Muscle layer of duodenum (tissue), 2 donors: Measurements from ENCODE around the gene ERI3.

Source experiments
- H3K27ac ChIP-seq: one replicate; pipeline ENCODE4 v1.7.0; 2013; ENCODE audit warnings: mild to moderate bottlenecking, low read length
- H3K27me3 ChIP-seq: one replicate; pipeline ENCODE4 v1.7.0; 2013; ENCODE audit warnings: low read depth, mild to moderate bottlenecking, control low read depth, low read length
- H3K36me3 ChIP-seq, 2 donors: one replicate each; pipeline ENCODE4 v1.7.0; 2013; ENCODE audit warnings: low read length in 2 of 2, control low read depth in 1 of 2, mild to moderate bottlenecking in 1 of 2; ENCODE audit not compliant: insufficient read depth in 2 of 2, control insufficient read depth in 1 of 2
- H3K4me1 ChIP-seq, 2 donors: one replicate each; pipeline ENCODE4 v1.7.0; 2013; ENCODE audit warnings: low read length in 2 of 2, mild to moderate bottlenecking in 2 of 2, control low read depth in 1 of 2, moderate library complexity in 1 of 2; ENCODE audit not compliant: insufficient read depth in 2 of 2, control insufficient read depth in 1 of 2
- H3K4me3 ChIP-seq, 2 donors: one replicate each; pipeline ENCODE4 v1.7.0; 2013; ENCODE audit warnings: low read length in 2 of 2, low read depth in 1 of 2, mild to moderate bottlenecking in 1 of 2
- H3K9me3 ChIP-seq, 2 donors: one replicate each; pipeline ENCODE4 v1.7.0; 2013; ENCODE audit warnings: low read length in 2 of 2, control low read depth in 1 of 2, mild to moderate bottlenecking in 1 of 2; ENCODE audit not compliant: control insufficient read depth in 1 of 2
- donor health status: healthy.

Gene ERI3

GRCh38 chr1:44225761-44226160, 129.3 kb downstream of the ERI3 start:
- H3K36me3 ChIP-seq, result peaks cover 15 to 22% of the 10 kb centered on the region in 2 donors
- H3K9me3 ChIP-seq, result no peaks in the 10 kb centered on the region
- no peak overlapping the region for H3K27ac ChIP-seq
- H3K4me1 ChIP-seq, result no peaks in the 10 kb centered on the region
- H3K27me3 ChIP-seq, result no peaks in the 10 kb centered on the region
- H3K4me3 ChIP-seq, result no peak overlapping the region

- H3K27ac ChIP-seq, result no peak overlapping the region
- no peaks in the 10 kb centered on the region for H3K4me1 ChIP-seq
- H3K4me3 ChIP-seq, result no peak overlapping the region
- no peaks in the 10 kb centered on the region for H3K27me3 ChIP-seq
- peaks cover 38 to 42% of the 10 kb centered on the region in 2 donors for H3K36me3 ChIP-seq
- no peaks in the 10 kb centered on the region for H3K9me3 ChIP-seq
These were observed 131.9 kb downstream of the ERI3 start for GRCh38 chr1:44223187-44223610.

- H3K27ac ChIP-seq, result no peak overlapping the region
- no peak overlapping the region for H3K4me3 ChIP-seq
- no peaks in the 10 kb centered on the region for H3K4me1 ChIP-seq
- H3K9me3 ChIP-seq, result no peaks in the 10 kb centered on the region
- H3K27me3 ChIP-seq, result no peaks in the 10 kb centered on the region
- peaks cover 41 to 45% of the 10 kb centered on the region in 2 donors for H3K36me3 ChIP-seq
These were observed 132.5 kb downstream of the ERI3 start for GRCh38 chr1:44222397-44223186.

- Histone ChIP-seq H3K4me3 (no peak overlapping the region), H3K4me1 (no peaks in the 10 kb centered on the region), H3K27me3 (no peaks in the 10 kb centered on the region), H3K36me3 (peaks cover 41 to 45% of the 10 kb centered on the region in 2 donors), H3K27ac (no peak overlapping the region), H3K9me3 (no peaks in the 10 kb centered on the region)
These were observed 133.3 kb downstream of the ERI3 start for GRCh38 chr1:44221769-44222168.

- no peaks in the 10 kb centered on the region for H3K4me1 ChIP-seq
- H3K36me3 ChIP-seq, result peaks cover 39 to 50% of the 10 kb centered on the region in 2 donors
- no peaks in the 10 kb centered on the region for H3K9me3 ChIP-seq
These were observed 134.3 kb downstream of the ERI3 start for GRCh38 chr1:44220755-44221154.

GRCh38 chr1:44220001-44220751, 134.9 kb downstream of the ERI3 start:
- Histone ChIP-seq H3K27me3 (no peaks in the 10 kb centered on the region), H3K4me1 (no peaks in the 10 kb centered on the region), H3K36me3 (peaks cover 34 to 56% of the 10 kb centered on the region in 2 donors), H3K9me3 (no peaks in the 10 kb centered on the region), H3K4me3 (no peak overlapping the region), H3K27ac (no peak overlapping the region)

More at GRCh38 chr1:44220755-44221154, 134.3 kb downstream of the ERI3 start:
- no peak overlapping the region for H3K4me3 ChIP-seq
- no peak overlapping the region for H3K27ac ChIP-seq
- no peaks in the 10 kb centered on the region for H3K27me3 ChIP-seq

- H3K4me3 ChIP-seq, result no peak overlapping the region
- H3K36me3 ChIP-seq, result peaks cover 34 to 60% of the 10 kb centered on the region in 2 donors
- no peaks in the 10 kb centered on the region for H3K27me3 ChIP-seq
- no peak overlapping the region for H3K27ac ChIP-seq
- H3K9me3 ChIP-seq, result no peaks in the 10 kb centered on the region
- peaks cover under 1 to 7% of the 10 kb centered on the region in 2 donors for H3K4me1 ChIP-seq
These were observed 135.8 kb downstream of the ERI3 start for GRCh38 chr1:44219301-44219626.

- Histone ChIP-seq H3K9me3 (no peaks in the 10 kb centered on the region), H3K27me3 (no peaks in the 10 kb centered on the region), H3K4me1 (peaks cover 6 to 12% of the 10 kb centered on the region in 2 donors), H3K4me3 (no peak overlapping the region), H3K36me3 (peaks cover 34 to 60% of the 10 kb centered on the region in 2 donors), H3K27ac (no peak overlapping the region)
These were observed 136.4 kb downstream of the ERI3 start for GRCh38 chr1:44218503-44219300.

GRCh38 chr1:44217809-44218410, 137.1 kb downstream of the ERI3 start:
- peaks cover 8 to 15% of the 10 kb centered on the region in 2 donors for H3K4me1 ChIP-seq
- no peak overlapping the region for H3K27ac ChIP-seq
- no peak overlapping the region for H3K4me3 ChIP-seq
- peaks cover 34 to 59% of the 10 kb centered on the region in 2 donors for H3K36me3 ChIP-seq
- no peaks in the 10 kb centered on the region for H3K27me3 ChIP-seq
- no peaks in the 10 kb centered on the region for H3K9me3 ChIP-seq

- H3K36me3 ChIP-seq, result peaks cover 6 to 21% of the 10 kb centered on the region in 2 donors
- H3K27me3 ChIP-seq, result no peaks in the 10 kb centered on the region
- H3K4me1 ChIP-seq, result peaks cover 8 to 23% of the 10 kb centered on the region in 2 donors
- no peaks in the 10 kb centered on the region for H3K9me3 ChIP-seq
- peak within 1 kb of the TSS; percentile 70 for H3K27ac ChIP-seq
- H3K4me3 ChIP-seq, result peak within 1 kb of the TSS; percentile 89 to 98
These were observed 141.6 kb downstream of the ERI3 start, which contains the start of gene DMAP1 for GRCh38 chr1:44213222-44214112. Gene DMAP1, plus strand, starts transcription at chr1:44213471. Its CDS starts 283 bp downstream, at chr1:44213754.
